ENCODE measurements around the gene MSH5.
"Not testable (repeated sequence)": the region's sequence is repeated elsewhere in the genome, so short reads cannot be mapped to it uniquely, and the experiment has no call there.

Gene MSH5

DNA sequence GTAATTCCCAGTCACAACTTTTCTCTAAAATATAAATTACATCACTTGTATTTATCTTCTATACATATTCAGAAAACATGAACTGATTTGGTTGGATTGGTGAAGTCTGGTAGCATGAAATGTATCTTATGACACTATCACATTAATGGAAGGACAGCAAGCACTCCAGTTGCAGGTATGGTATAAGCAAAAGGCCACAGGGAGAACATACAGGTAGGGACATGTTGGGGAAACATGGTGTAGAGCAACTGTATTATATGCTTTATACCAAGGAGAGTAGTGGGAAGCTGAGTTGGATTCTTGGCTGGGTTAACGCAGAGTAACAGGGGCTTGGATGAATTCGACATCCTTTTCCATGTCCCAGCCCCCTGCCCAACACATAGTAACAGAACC is 57.2 kb downstream of the MSH5 start:
- DNase-seq: no peak

DNA sequence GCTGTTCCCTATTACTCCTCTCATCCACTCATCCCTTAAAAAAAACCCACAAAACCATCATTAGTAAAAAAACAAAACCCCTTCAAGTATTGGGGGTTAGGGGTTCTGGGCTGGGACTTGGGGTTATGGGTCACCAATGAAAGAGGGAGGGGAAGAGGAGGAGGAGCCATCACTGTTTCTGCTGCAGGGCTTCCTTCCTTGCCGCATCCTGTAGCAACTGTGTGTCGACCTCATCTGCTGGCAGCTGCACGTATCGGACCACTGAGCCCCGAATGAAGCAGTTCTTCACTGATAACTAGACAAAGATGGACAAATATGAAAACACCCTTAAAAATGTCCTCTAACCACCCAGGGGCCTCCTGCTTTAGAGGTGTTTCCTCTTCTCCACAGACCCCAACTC is 57.8 kb downstream of the MSH5 start:
- no peak for DNase-seq

DNA sequence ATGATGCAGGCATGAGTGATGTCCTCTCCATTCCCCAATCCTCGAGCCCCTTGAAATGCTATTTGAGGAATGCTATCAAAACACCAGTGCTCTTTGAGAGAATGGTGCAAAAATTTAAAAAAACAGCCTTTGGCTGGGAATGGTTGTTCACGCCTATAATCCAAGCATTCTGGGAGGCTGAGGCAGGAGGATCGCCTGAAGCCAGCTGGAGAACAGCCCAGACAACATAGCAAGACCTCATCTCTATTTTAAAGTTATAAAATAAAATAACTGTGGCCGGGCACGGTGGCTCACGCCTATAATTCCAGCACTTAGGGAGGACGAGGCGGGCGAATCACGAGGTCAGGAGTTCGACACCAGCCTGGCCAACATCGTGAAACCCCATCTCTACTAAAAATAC is 60.0 kb downstream of the MSH5 start:
- no peak for DNase-seq

DNA sequence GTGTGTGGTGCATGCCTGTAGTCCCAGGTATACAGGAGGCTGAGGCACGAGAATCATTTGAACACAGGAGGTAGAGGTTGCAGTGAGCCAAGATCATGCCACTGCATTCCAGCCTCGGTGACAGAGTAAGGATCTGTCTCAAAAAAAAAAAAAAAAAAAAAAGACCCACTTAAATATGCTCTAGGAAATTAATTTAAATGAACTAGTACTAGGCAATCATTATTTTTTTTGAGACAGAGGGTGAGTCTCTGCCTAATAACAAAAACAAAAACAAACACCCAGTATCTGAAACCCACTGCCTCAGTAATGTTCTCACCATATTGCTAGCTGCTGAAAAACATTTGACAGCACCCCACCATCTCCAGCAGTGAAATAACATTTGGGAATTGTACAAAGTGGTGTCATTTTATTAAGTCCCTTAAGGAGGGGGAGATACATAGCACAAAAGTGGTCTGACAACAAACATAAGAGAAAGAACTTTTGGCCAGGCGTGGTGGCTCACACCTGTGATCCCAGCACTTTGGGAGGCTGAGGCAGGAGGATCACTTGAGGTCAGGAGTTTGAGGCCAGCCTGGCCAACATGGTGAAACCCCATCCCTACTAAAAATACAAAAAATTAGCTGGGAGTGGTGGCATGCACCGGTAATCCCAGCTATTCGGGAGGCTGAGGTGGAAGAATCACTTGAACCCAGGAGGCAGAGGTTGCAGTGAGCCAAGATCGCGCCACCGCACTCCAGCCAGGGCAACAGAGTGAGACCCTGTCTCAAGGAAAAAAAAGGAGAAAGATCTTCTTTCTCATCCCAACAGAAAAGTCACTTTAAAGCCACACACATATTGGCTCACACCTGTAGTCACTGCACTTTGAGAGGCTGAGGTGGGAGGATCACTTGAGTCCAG is 61.5 kb downstream of the MSH5 start:
- not testable (repeated sequence) for DNase-seq

DNA sequence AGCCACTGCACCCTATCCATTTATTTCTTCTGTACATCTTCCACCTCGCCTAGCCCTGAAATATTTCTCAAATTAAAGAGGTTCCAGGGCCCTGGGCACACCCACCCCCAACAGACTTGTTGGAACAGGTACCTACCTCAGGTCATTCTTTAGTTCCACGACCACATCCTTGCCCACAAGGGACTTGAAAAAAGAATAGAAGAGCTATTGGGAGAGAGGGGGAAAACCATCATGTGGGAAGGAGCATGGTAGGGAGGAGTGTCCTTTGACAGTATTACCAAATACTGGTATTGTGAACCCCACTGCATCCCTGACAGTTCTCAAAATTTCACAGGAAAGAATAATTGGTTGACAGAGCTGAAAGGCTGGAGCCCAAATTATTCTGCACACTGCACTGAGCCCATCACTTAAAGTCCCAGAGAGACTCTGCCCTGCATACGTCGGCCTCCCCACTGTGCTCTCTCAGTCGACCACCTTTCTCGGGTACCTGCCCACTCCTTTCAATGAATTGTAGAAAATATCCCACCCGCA is 66.2 kb downstream of the MSH5 start:
- no peak for DNase-seq

DNA sequence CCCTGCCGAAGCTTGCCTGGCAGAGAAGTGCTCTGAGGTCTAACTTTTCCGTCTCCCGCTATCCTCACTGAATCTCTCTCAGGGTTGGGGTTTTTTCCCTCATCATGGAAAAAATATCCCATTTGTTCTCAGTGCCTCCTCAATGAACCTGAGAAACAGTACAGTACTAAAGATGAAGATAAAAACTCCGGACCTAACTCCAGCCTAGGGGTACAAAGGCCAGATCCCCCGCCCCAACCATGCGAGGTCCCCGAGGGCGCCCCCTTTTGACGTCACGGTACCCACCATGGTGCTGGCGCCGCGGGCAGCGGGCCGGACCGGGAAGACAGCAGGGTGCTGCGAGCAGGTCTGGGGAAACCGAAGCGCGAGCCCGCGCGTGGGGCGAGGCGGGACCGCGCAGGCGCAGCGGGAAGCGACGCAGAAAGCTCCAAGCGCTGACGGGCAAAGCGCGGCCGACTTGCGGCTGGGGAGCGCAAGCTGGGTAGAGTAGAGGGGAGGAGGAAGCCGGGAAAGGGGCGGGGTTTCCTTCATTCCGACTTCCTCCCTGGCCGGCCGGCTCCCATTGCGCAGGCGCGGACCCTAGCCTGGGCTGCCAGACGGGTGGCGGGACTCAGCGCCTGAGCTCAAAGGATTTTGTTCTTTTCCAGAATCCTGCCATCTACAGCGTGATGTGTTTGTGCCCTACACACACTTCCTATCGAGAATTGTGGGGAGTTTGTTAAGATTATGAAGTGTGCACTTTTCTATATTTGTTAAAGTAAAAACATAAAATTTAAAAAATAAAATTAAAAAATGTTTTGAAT is 66.9 kb downstream of the MSH5 start, which contains the start of gene LSM2:
LSM2 (minus strand) TSS at position 497 of the 803 bp plus-strand sequence; CDS start at position 288, 209 bp downstream.
- DNase-seq: peak; percentile 77 to 98 (median 95)

DNA sequence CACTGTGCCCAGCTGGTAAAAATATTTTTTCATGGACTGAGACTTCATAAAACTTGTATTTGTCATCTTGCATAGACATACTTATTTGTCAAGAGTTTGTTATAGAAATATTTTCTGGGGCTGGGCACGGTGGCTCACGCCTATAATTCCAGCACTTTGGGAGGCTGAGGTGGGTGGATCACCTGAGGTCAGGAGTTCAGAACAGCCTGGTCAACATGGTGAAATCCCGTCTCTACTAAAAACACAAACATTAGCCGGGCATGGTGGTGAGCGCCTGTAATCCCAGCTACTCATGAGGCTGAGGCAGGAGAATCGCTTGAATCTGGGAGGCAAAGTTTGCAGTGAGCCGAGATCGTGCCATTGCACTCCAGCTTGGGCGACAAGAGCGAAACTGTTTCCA is 68.8 kb downstream of the MSH5 start:
- not testable (repeated sequence) for DNase-seq

DNA sequence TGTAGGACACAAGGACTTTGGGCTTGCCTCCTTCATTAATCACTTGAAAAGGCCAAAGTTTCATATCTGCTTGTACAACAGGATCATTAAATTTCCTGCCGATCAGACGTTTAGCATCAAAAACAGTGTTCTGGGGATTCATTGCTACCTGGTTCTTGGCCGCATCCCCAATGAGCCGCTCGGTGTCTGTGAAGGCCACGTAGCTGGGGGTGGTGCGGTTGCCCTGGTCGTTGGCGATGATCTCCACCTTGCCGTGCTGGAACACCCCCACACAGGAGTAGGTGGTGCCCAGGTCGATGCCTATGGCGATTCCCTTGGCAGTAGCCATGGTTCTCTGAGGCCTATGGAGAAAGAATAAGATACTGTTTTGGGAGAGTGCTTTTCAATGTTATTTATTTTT is 71.8 kb downstream of the MSH5 start:
- no peak for DNase-seq

All from nucleus accumbens (tissue), 56 donors.